NCI-H146 treated with DMSO at 0.1 percent for 48 hours (cell line): ENCODE data around the gene COL26A1.
"Not testable (repeated sequence)": the region's sequence is repeated elsewhere in the genome, so short reads cannot be mapped to it uniquely, and the experiment has no call there.

ENCODE experiments used
- DNase-seq: peaks from one replicate; lab custom pipeline; 2025; ENCODE audit not compliant: unreplicated experiment; lab: John Stamatoyannopoulos, UW

The COL26A1 gene

DNA sequence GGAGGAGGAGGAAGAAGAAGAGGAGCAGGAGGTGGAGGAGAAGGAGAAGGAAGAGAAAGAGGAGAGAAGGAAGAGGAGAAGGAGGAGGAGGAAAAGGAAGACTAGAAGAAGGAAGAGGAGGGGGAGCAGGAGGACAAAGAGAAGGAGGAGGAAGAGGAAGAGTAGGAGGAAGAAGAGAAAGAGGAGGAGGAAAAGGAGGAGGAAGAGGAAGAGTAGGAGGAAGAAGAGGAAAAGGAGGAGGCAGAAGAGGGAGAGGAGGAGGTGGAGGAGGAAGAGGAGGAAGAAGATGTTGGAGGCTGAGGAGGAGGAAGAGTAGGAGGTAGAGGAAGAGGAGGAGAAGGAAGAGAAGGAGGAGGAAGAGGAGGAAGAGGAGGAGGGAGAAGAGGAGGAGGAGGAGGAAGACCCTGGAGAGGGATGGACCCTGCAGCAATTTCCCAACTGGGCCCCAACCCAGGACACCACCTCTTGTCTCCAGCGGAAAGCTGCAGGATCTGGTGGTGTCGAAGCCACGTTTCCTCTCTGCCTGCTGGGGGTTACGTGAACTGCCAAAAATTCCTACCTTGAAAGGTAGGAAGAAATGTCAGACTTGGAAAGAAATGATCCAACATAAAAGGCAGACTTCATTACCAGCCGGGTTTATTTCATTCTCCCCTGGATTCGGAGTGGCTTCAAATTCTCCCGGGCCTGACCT lies 38.9 kb downstream of the COL26A1 start:
- no peak for DNase-seq

DNA sequence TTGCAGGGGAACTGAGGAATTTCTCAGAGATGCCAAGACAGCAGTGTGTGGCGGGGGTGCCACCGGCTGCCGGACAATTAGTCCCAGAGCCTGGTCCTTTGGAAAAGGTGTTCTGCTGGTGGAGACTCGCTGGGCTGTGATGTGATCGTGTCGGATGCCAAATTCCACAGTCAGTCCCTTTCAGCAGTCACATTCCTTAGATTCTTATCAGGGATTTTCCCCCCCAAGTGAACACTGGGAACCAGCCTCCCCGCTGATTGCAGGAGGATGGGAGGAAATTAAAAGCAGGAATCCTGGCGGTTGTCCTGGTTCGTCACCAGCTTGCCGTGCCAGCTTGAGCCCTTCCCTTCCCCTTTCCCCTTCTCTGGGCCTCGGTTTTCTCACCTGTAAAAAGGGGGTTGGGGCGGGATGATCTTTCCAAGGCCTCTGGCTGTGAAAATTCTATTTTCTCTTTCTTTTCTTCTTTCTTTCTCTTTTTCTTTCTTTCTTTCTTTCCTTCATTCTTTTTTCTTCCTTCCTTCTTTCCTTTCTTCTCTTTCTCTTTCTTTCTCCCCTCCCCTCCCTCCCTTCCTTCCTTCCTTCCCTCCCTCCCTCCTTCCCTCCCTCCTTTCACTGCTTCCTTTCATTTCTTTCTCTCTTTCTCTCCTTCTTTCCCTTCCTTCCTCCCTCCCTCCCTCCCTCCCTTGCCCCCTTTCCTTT lies 39.6 kb downstream of the COL26A1 start:
- DNase-seq, result no peak

DNA sequence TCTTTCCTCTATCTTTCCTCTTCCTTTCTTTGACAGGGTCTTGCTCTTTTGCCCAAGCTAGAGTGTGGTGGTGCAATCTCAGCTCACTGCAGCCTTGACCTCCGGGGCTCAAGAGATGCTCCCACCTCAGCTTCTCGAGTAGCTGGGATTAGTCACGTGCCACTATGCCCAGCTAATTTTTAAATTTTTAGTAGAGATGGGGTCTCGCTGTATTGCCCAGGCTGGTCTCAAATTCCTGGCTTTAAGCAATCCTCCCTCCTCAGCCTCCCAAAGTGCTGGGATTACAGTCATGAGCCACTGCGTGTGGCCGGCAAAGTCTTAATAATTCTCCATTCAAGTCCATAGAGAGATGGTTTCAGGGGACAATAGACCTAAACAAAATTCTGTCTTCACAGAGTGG lies 40.2 kb downstream of the COL26A1 start:
- no peak for DNase-seq

DNA sequence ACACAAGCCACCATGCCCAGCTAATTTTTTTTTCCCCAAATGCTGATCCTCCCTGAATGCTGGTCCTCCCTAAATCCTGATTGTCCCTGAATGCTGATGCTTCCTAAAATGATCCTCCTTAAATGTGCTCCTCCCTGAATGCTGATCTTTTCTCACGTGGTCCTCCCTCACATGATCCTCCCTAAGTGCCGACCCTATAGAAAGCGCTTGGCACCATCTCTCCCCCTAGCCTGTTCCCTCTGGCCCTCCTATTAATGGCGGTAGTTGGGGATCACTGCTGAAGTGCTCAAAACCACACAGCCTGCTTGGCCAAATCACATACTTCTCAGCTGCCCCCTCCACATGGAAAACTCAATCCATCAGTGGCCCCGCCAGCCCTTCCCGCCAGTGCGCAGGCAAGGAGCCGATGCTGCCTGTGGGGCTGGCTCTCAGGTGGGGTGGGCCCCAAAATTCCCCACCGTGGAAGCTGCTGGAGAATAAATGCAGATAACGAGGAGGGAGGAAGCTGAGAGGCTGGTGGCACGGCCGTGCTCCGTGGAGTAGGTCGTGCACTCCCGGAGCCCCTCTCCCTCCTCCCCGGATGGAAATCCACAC lies 42.9 kb downstream of the COL26A1 start:
- no peak for DNase-seq

DNA sequence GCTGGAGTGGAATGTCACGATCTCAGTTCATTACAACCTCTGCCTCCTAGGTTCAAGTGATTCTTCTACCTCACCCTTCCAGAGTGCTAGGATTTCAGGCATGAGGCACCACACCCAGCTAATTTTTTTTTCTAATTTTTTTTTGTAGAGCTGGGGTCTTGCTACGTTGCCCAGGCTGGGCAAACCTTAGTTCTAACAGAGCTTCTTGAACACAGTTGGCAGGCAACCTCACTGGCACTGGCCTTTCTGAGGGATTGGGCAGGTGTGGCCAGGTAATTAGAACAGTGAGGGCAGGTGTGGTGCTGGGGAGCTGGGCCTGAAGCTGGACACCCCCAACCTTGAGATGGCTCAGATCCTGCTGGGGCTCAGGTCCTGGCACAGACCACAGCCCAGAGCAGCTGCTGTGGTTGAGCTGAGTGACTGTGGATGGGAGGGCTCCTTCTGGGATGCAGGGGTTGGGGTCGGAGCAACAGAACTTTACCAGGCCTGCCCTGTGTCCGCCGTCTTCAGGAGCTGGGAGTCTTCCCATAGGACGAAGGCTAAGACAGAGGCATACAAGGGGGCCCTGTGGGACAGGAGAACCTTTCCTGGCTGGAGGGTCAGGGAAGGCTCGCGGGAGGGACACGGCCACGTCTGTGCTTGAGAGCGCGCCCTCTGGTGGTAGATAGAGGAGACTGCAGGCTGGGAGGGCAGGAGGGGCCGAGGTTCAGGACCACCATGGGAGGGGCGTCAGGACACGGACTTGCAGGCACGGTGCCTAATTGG lies 48.2 kb downstream of the COL26A1 start:
- no peak for DNase-seq

DNA sequence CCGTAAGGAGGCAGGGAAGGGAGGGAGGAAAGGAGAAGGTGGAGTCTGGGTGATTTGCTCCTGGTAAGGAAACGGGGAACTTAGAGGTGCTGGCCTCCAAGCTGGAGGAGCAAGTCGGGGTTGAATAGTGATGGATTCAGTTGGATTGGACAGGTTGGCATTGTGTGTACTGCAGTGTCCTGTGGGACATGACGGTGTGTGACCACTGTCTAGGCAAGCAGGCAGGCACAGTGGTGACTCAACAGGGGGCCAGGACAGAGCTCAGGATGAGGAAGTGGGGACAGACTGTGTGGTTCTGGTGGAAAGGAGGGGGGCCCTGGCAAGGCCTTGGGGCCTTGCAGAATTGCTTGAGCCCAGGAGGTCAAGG lies 48.8 kb downstream of the COL26A1 start:
- no peak for DNase-seq

DNA sequence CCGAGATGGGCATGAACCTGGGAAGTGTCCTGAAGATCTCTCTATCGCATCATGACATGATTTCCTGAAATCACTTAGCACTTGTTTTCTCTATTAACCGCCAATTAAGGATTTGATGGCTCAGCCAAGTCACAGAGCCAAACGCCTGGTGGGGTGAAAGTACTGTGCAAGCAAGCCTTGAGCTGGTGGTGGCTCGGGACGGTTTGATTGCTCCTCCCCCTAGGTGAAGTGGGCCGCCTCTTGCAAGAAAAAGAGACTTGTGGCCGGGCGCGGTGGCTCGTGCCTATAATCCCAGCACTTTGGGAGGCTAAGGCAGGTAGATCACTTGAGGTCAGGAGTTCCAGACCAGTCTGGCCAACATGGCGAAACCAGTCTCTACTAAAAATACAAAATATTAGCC lies 50.3 kb downstream of the COL26A1 start:
- DNase-seq, result no peak

DNA sequence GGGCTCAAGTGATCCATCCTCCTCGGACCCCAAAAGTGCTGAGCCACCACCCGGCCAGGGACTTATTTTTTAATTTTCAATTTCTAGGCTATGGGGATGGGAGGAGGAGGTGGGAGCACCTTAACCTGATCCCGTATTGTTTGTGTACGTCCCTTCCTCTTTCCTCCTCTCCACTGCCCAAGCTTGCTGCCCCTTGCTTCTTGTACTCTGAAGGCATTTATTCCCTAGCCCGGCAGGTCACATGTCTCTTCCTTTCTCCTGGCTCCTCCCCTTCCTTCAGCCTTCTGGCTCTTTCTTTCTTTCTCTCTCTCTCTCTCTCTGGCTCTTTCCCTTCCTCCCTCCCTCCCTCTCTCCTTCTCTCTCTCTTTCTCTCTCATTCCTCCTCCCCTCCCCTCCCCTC lies 56.0 kb downstream of the COL26A1 start:
- no peak for DNase-seq

DNA sequence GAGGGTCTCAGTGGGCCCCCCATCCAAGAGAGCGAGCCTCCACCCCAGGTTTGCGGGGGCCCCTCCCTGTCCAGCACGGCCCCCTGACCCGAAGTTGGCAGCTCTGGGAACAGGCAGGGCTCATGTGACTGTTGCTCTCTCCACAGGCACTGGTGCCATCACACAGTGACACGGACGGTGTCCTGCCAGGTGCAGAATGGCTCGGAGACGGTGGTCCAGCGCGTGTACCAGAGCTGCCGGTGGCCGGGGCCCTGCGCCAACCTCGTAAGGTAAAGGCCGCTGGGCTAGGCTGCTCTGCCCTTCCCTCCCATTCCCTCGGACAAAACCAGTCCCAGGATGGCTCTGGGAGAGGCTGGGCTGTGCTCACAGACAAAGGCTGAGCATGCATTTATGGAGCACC lies 57.2 kb downstream of the COL26A1 start:
- no peak for DNase-seq

DNA sequence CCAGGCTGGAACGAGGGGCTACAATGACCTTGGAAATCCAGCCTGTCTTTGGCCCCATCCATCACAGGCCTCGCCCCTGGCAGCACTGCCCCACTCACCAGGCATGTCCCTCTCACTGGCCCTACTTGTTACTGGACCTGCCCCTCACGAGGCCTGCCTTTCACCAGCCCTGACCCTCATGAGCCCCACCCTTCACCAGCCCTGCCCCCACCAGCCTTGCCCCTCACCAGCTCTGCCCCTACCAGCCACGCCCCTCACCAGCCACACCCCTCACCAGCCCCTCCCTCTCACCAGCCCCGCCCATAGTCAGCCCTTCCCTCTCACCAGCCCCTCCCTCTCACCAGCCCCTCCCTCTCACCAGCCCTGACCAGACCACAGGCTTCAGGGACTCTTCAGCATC lies 57.8 kb downstream of the COL26A1 start:
- no peak for DNase-seq

DNA sequence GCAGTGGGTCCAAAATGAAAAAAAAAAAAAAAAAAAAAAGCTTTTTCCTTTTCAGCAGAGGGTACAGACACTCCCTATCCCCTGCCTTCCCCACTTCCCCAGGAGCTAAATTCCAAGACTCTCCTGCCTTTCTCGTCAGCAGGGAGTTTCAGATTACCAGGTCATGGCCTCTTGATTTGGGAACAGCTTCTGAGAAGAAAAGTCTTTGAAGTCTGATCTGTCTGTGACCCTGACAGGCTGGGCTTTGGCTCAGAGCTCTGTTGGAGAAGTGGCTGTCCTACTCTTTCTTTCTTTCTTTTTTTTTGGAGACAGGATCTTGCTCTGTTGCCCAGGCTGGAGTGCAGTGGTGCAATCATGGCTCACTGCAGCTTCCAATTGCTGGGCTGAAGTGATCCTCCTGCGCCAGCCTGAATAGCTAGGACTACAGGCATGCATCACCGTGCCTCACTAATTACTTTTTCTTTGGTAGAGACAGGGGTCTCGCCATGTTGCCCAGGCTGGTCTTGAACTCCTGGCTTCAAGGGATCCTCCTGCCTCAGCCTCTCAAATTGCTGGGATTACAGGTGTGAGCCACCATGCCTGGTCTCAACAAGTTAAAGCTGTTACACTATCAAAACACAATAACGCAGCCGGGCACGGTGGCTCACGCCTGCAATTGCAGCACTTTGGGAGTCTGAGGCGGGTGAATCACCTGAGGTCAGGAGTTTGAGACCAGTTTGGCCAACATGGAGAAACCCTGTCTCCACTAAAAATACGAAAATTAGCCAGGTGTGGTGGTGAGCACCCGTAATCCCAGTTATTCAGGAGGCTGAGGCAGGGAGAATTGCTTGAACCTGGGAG lies 59.9 kb downstream of the COL26A1 start:
- DNase-seq, result no peak

DNA sequence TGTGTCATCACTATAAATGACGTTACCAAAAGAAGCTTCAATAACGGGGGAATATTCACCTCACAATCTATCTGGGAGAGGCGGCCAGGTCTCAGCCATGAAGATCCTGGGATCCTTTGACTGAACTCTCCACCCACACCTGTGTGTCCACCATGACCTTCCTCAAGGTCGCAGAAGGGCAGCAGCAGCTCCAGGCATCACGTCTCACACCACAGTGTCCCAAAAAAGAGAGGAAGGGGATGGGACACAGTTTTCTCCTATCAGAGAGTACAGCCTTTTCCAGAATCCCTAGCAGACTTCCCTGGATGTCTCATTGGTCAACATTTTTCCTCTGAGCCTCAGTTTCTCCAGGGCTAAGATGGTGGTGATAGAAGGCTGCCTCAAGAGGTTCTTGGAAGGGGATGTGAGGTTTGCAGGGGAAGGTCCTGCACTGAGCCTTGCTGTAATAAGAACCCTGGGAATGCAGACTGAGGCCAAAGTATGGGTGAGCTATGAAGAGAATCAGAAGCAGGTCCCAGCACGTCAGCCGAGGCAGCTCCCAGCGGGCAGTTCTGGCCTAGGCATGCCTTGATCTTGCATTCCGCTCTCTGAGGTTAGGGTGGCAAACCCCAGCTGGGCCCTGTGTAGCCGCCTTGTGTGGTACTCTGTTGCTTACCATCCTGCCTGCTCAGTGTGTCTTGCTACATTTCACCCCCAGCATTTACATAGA lies 63.8 kb downstream of the COL26A1 start:
- DNase-seq, result no peak

DNA sequence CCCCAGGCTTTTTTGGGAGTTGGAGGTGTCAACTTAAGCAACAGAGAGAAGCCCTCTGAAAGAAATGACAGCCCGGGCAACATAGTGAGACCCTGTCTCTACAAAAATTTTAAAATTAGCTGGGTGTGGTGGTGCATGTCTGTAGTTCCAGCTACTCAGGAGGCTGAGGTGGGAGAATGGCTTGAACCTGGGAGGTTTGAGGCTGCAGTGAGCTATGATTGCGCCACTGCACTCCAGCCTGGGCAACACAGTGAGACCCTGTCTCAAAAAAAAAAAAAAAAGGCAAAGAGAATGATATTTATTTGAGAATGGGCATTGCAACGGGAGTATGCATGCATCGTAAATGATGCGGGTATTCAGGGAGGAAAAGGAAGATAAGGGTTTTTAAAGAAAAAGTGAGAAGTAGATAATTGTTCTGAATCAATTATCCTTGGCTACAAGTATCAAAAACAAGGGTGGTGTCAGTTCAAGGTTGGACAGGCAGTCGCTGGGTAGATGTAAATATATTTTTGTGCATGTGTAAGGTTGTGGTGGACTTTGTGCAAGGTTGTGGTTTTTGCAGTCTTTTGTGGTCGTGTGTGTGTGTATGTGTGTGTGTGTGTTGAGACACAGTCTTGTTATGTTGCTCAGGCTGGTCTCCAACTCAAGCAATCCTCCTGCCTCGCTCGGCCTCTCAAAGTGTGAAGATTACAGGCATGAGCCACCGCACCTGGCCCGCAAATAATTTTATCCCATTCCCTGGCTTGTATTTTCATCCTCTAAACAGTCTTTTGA lies 65.6 kb downstream of the COL26A1 start:
- DNase-seq, result no peak

DNA sequence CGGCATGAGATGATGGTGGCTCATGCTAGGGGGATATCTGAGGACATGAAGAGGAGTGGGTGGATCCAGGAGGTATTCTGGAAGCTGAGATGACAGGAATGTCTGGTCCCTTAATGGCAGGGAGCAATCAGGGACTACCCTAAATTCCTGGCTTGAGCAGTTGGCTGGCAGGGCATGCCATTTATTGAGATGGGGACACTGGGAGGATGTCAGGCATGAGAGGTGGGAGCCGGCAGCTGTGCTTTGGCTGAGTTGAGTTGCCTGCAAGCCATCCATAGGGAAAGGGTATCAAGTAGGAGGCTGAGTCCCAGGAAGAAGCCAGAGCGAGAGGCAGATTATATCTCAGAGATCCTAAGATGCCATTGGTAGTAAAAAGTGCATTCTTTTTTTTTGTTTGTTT lies 69.6 kb downstream of the COL26A1 start:
- no peak for DNase-seq

DNA sequence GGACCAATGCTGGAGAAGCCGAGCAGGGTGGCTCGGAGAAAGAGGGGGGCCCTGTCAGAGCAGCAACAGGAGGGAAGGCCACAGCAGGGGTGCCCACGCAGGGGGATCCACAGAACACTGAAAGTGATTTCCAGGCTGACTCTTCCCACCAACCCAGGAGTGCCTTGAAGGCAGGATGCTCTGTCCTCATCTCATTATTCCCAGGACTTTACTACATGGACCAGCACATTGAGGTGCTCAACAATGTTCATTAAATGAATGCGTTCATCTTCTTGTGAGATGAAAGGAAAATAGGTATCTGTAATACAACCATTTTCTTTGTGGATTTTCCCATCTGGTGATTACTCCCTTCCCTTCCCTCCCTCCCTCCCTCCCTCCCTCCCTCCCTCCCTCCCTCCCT lies 71.0 kb downstream of the COL26A1 start:
- DNase-seq, result no peak

DNA sequence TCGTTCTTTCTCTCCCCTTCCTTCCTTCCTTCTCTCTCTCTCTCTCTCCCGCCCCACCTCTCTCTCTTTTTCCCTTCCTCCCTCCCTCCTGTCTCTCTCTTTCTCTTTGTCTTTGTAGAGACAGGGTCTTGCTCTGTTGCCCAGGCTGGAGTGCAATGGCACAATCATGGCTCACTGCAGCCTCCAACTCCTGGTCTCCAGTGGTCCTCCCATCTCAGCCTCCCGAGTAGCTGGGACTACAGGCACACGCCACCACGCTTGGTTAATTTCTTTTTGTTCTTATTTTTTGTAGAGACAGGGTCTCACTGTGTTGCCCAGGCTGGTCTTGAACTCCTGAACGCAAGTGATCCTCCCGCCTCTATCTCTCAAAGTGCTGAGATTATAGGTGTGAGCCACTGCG lies 71.5 kb downstream of the COL26A1 start:
- DNase-seq, result not testable (repeated sequence)

DNA sequence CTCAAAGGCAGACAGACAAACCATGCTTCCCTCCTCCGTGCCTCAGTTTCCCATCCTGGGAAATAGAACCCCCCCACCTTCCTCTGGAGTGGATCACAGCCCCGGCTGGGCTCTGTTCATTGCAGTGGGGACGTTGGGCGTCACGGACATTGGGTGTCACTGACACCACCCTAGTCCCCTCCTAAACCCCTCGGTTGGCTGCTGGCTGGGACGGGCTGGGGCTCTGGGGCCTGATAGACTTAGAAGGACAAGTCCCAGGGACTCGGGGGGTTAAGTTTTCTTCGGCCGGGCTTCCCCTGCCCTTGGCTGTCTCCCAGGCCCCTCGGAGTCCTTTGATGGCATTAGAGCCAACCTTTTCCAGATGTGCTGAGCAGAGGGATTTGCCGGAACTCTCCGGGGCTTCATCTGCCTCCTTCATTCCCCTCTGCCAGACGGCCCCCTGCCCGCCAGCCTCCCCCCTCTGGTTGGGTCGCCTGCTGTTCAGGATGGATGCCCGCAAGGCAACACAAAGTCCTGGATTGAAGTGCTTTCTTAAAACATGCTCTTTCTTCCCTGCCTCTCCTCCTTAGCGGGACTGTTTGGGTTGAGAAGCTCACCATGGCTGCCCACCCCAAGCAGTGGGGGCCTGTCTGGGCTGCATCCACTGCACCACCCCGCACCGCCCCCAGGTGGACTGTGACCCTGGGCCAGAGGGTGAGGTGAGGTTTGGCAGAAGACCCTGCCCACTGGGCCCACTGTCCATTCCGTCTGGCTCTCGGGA lies 73.0 kb downstream of the COL26A1 start:
- no peak for DNase-seq

DNA sequence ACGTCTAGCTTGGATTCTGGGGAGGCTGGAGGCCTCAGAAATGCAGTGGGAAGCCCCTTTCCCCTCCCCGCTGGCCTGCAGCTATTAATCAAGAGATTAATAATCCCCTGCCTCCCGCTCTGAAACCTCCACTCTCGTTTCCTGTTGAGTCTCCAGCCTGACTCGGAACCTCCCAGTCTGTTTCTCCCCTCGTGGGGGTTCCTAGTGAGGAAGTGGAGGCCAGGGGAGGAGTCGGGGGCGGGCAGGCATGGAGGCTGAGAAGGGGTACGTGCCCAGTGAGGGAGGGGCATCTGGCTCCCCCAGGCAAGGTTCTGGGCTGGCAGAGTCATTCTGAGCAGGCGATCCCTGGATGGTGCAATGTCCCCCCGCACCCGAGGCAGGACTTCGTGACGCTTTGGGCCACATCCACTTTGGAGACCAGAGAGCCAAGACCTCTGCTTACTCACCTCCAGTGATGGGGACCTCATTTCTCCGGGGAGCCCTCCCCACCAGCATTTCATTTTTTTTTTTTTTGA lies 73.6 kb downstream of the COL26A1 start:
- DNase-seq, result no peak
